Neuronal stem cell (in vitro differentiated cells): ENCODE results near the gene AUTS2.

ENCODE experiments used
- DNase-seq: peaks from one replicate; pipeline ENCODE4 v3.0.0-alpha.2; 2013; ENCODE audit warnings: low spot score
- H2AFZ ChIP-seq: one replicate; pipeline ENCODE4 v1.6.1; 2013; ENCODE audit warnings: mild to moderate bottlenecking, low read length, inconsistent platforms
- H2AK5ac ChIP-seq: 2 replicates; pipeline ENCODE4 v1.6.1; 2013; ENCODE audit warnings: low read depth, mild to moderate bottlenecking, inconsistent platforms, low read length, moderate library complexity, mixed read lengths
- H2BK120ac ChIP-seq: 2 replicates; pipeline ENCODE4 v1.6.1; 2013; ENCODE audit warnings: low read depth, mild to moderate bottlenecking, inconsistent platforms, low read length, moderate library complexity, mixed read lengths
- H2BK12ac ChIP-seq: one replicate; pipeline ENCODE4 v1.6.1; 2013; ENCODE audit warnings: low read length, inconsistent platforms
- H2BK15ac ChIP-seq: 2 replicates; pipeline ENCODE4 v1.6.1; 2013; ENCODE audit warnings: mild to moderate bottlenecking, low read length, inconsistent platforms, mixed read lengths
- H2BK5ac ChIP-seq: one replicate; pipeline ENCODE4 v1.6.1; 2013; ENCODE audit warnings: inconsistent platforms, mild to moderate bottlenecking, low read length, moderate library complexity
- H3K14ac ChIP-seq: one replicate; pipeline ENCODE4 v1.6.1; 2013; ENCODE audit warnings: low read length, inconsistent platforms
- H3K18ac ChIP-seq: 2 replicates; pipeline ENCODE4 v1.6.1; 2013; ENCODE audit warnings: low read length, inconsistent platforms
- H3K23ac ChIP-seq: 2 replicates; pipeline ENCODE4 v1.6.1; 2013; ENCODE audit warnings: low read depth, mild to moderate bottlenecking, mixed read lengths, low read length, inconsistent platforms; ENCODE audit not compliant: poor library complexity
- H3K27ac ChIP-seq: replicated peaks from 3 replicates; pipeline ENCODE4 v1.5.1; 2013; ENCODE audit warnings: low read length, inconsistent platforms
- H3K27me3 ChIP-seq, 3 experiments: 2 replicates each; pipeline ENCODE4 v1.6.1; 2013; ENCODE audit warnings: low read length in 3 of 3, mild to moderate bottlenecking in 2 of 3, inconsistent platforms in 1 of 3, low read depth in 1 of 3, mixed read lengths in 1 of 3, moderate library complexity in 1 of 3; ENCODE audit not compliant: control insufficient read depth in 3 of 3, insufficient read depth in 3 of 3
- H3K36me3 ChIP-seq, 2 donors: replicated peaks in 1 of 2; 2 replicates each; pipeline ENCODE4 v1.6.1; 2013; ENCODE audit warnings: low read length in 2 of 2; ENCODE audit not compliant: control insufficient read depth in 2 of 2, insufficient read depth in 2 of 2
- H3K4ac ChIP-seq: 2 replicates; pipeline ENCODE4 v1.6.1; 2013; ENCODE audit warnings: inconsistent platforms, mild to moderate bottlenecking, low read length, moderate library complexity
- H3K4me1 ChIP-seq, 2 donors: 1 replicate in 1 of 2; 2 replicates in 1 of 2; pipeline ENCODE4 v1.6.1; 2013; ENCODE audit warnings: low read length in 2 of 2, low read depth in 1 of 2; ENCODE audit not compliant: control insufficient read depth in 2 of 2, insufficient read depth in 1 of 2
- H3K4me2 ChIP-seq: one replicate; pipeline ENCODE4 v1.6.1; 2013; ENCODE audit warnings: mild to moderate bottlenecking, low read length, inconsistent platforms; ENCODE audit not compliant: insufficient read depth, poor library complexity, severe bottlenecking
- H3K4me3 ChIP-seq, 2 donors: 2 replicates each; pipeline ENCODE4 v1.5.1; 2013; ENCODE audit warnings: low read length in 2 of 2, mild to moderate bottlenecking in 2 of 2, inconsistent platforms in 1 of 2, moderate library complexity in 1 of 2
- H3K79me1 ChIP-seq: one replicate; pipeline ENCODE4 v1.6.1; 2013; ENCODE audit warnings: low read depth, mild to moderate bottlenecking, inconsistent platforms, low read length, moderate library complexity
- H3K9ac ChIP-seq: one replicate; pipeline ENCODE4 v1.6.1; 2013; ENCODE audit warnings: mild to moderate bottlenecking, low read depth, low read length, inconsistent platforms; ENCODE audit not compliant: poor library complexity
- H3K9me3 ChIP-seq, 2 donors: replicated peaks in 1 of 2; 2 replicates each; pipeline versions ENCODE3 to v1.6.1; 2013; ENCODE audit warnings: low read length in 2 of 2, mild to moderate bottlenecking in 2 of 2, inconsistent platforms in 1 of 2, low read depth in 1 of 2, mixed read lengths in 1 of 2, moderate library complexity in 1 of 2; ENCODE audit not compliant: control insufficient read depth in 2 of 2, insufficient read depth in 1 of 2
- H4K8ac ChIP-seq: one replicate; pipeline ENCODE4 v1.6.1; 2013; ENCODE audit warnings: low read depth, mild to moderate bottlenecking, inconsistent platforms, low read length, moderate library complexity
- H4K91ac ChIP-seq: one replicate; pipeline ENCODE4 v1.6.1; 2013; ENCODE audit warnings: low read length, low read depth, mild to moderate bottlenecking, inconsistent platforms; ENCODE audit not compliant: poor library complexity
- WGBS, 2 donors: extraction: QIAGEN DNeasy Blood & Tissue Kit; methylation state at CpG; one replicate each; pipeline ENCODE4 v1.1.7; 2013; ENCODE audit warnings: missing lambda C conversion rate in 2 of 2, mixed read lengths in 1 of 2; ENCODE audit not compliant: insufficient read length in 2 of 2, insufficient replicate concordance in 1 of 2; ENCODE audit errors: extremely low coverage in 2 of 2; 5-methylcytosine and 5-hydroxymethylcytosine counted together

AUTS2 gene

GRCh38 chr7:70380421-70381015, 782.2 kb downstream of the AUTS2 start:
- peaks cover 0 to 3% of the 10 kb centered on the region in 2 donors for H3K9me3 ChIP-seq
- H3K36me3 ChIP-seq, result no peaks in the 10 kb centered on the region
- H3K9ac ChIP-seq, result no peak overlapping the region
- no peak overlapping the region for H2BK5ac ChIP-seq
- DNase-seq, result no peak
- H2BK15ac ChIP-seq, result no peak overlapping the region
- peak overlapping the region; percentile 44 for H3K18ac ChIP-seq
- H3K14ac ChIP-seq, result no peak overlapping the region
- no peak overlapping the region for H3K4me3 ChIP-seq
- no peak overlapping the region for H2AFZ ChIP-seq
- H3K79me1 ChIP-seq, result no peaks in the 10 kb centered on the region
- peaks cover 0 to 1% (median 0%) of the 10 kb centered on the region in 3 experiments for H3K27me3 ChIP-seq
- H4K8ac ChIP-seq, result no peak overlapping the region
- no CpG with 5 or more reads among the region's 9 CpGs for WGBS, 2 donors
- H2BK12ac ChIP-seq, result no peak overlapping the region
- H3K4ac ChIP-seq, result no peak overlapping the region
- H2BK120ac ChIP-seq, result no peak overlapping the region
- H3K4me1 ChIP-seq, result peaks cover 10 to 11% of the 10 kb centered on the region in 2 donors
- no peak overlapping the region for H3K27ac ChIP-seq
- no peak overlapping the region for H3K4me2 ChIP-seq
- no peak overlapping the region for H4K91ac ChIP-seq
- no peak overlapping the region for H2AK5ac ChIP-seq
- H3K23ac ChIP-seq, result no peak overlapping the region

- Histone ChIP-seq H3K9ac (no peak overlapping the region), H3K27ac (no peak overlapping the region)
These were observed 784.9 kb downstream of the AUTS2 start for GRCh38 chr7:70383066-70383782.

GRCh38 chr7:70384024-70384423, 785.7 kb downstream of the AUTS2 start:
- no peak overlapping the region for H3K4me3 ChIP-seq
- H3K79me1 ChIP-seq, result no peaks in the 10 kb centered on the region
- no CpG with 5 or more reads among the region's 7 CpGs for WGBS, 2 donors
- H2BK120ac ChIP-seq, result no peak overlapping the region
- peaks cover 0 to 1% (median 0%) of the 10 kb centered on the region in 3 experiments for H3K27me3 ChIP-seq
- peaks cover 4 to 9% of the 10 kb centered on the region in 2 donors for H3K4me1 ChIP-seq
- H2BK15ac ChIP-seq, result no peak overlapping the region
- no peak for DNase-seq
- H3K4me2 ChIP-seq, result no peak overlapping the region
- no peaks in the 10 kb centered on the region for H3K36me3 ChIP-seq
- no peak overlapping the region for H3K9ac ChIP-seq
- H3K9me3 ChIP-seq, result no peaks in the 10 kb centered on the region
- H3K23ac ChIP-seq, result no peak overlapping the region
- no peak overlapping the region for H3K14ac ChIP-seq
- H3K27ac ChIP-seq, result no peak overlapping the region
- no peak overlapping the region for H2AFZ ChIP-seq
- no peak overlapping the region for H4K91ac ChIP-seq
- H2AK5ac ChIP-seq, result no peak overlapping the region
- no peak overlapping the region for H2BK5ac ChIP-seq
- H2BK12ac ChIP-seq, result no peak overlapping the region
- H3K4ac ChIP-seq, result no peak overlapping the region
- H3K18ac ChIP-seq, result no peak overlapping the region
- no peak overlapping the region for H4K8ac ChIP-seq

More at GRCh38 chr7:70383066-70383782, 784.9 kb downstream of the AUTS2 start:
- Histone ChIP-seq H2BK5ac (no peak overlapping the region), H2BK120ac (no peak overlapping the region), H2BK12ac (no peak overlapping the region), H2AK5ac (no peak overlapping the region), H2BK15ac (no peak overlapping the region), H3K9me3 (no peaks in the 10 kb centered on the region), H3K36me3 (no peaks in the 10 kb centered on the region), H3K79me1 (no peaks in the 10 kb centered on the region), H2AFZ (no peak overlapping the region), H3K4me3 (no peak overlapping the region), H3K27me3 (peaks cover 0 to 1% (median 0%) of the 10 kb centered on the region in 3 experiments), H3K23ac (no peak overlapping the region), H3K4me2 (no peak overlapping the region), H4K91ac (no peak overlapping the region), H3K18ac (no peak overlapping the region), H3K14ac (no peak overlapping the region), H3K4me1 (peaks cover 4 to 9% of the 10 kb centered on the region in 2 donors), H3K4ac (no peak overlapping the region), H4K8ac (no peak overlapping the region)
- WGBS, 2 donors, result no CpG with 5 or more reads among the region's 3 CpGs
- no peak for DNase-seq

GRCh38 chr7:70384891-70385290, 786.6 kb downstream of the AUTS2 start:
- H3K14ac ChIP-seq, result no peak overlapping the region
- H3K23ac ChIP-seq, result no peak overlapping the region
- no peak for DNase-seq
- no peak overlapping the region for H4K8ac ChIP-seq
- no peak overlapping the region for H3K9ac ChIP-seq
- no peak overlapping the region for H2AFZ ChIP-seq
- H2BK120ac ChIP-seq, result no peak overlapping the region
- no peaks in the 10 kb centered on the region for H3K79me1 ChIP-seq
- H3K4me3 ChIP-seq, result no peak overlapping the region
- H2AK5ac ChIP-seq, result no peak overlapping the region
- H4K91ac ChIP-seq, result no peak overlapping the region
- no peaks in the 10 kb centered on the region for H3K9me3 ChIP-seq
- H3K18ac ChIP-seq, result no peak overlapping the region
- H2BK12ac ChIP-seq, result no peak overlapping the region
- no peak overlapping the region for H3K4me2 ChIP-seq
- no peak overlapping the region for H2BK5ac ChIP-seq
- no peak overlapping the region for H3K27ac ChIP-seq
- H3K27me3 ChIP-seq, result peaks cover 0 to 1% (median 0%) of the 10 kb centered on the region in 3 experiments
- no peaks in the 10 kb centered on the region for H3K36me3 ChIP-seq
- WGBS, 2 donors, result no CpG with 5 or more reads among the region's 3 CpGs
- H2BK15ac ChIP-seq, result no peak overlapping the region
- H3K4ac ChIP-seq, result no peak overlapping the region
- peaks cover 4 to 9% of the 10 kb centered on the region in 2 donors for H3K4me1 ChIP-seq
